PC-9 (cell line): ENCODE measurements around the gene CPN2.

ENCODE experiments used
- EZH2 ChIP-seq: fragments of 200-600 bp; sonication (generic); IDR thresholded peaks from 2 replicates; pipeline ENCODE4 v1.8.0; 2017; ENCODE audit warnings: antibody characterized with exemption, low read depth
- TF ChIP-seq, protein P1 (sequence below): fragments of 200-600 bp; sonication (generic); conservative IDR thresholded peaks from 2 replicates; pipeline ENCODE4 v1.6.1; 2017; ENCODE audit warnings: mixed run types, antibody characterized with exemption, mild to moderate bottlenecking, moderate library complexity

DNA sequence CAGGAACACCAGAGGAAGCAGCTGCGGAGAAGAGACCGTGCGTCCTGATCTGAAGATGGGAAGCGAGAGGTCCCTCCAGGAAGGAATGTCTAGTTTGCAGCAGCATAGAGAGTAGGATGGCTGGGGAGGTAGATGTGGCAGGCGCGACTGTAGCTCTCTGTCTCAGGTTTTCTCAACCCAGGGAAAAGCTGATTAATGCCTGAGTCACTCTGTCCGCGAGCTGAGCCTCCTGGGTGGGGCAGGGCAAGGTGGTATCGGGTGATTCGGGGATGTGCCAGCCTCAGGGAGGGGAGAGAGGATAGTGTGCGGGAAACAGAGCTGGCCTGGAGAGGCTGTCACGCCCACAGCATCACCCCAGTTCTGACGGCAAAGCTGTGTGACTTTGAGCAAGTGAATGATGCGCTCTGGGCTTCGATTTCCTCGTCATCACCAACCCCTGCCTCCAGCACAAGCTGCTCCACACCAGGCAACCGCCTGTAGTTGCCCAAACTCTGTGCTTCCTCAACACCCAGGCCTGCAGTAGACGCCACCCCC, 28.4 kb downstream of the CPN2 start:
- TF ChIP-seq, protein P1, sequence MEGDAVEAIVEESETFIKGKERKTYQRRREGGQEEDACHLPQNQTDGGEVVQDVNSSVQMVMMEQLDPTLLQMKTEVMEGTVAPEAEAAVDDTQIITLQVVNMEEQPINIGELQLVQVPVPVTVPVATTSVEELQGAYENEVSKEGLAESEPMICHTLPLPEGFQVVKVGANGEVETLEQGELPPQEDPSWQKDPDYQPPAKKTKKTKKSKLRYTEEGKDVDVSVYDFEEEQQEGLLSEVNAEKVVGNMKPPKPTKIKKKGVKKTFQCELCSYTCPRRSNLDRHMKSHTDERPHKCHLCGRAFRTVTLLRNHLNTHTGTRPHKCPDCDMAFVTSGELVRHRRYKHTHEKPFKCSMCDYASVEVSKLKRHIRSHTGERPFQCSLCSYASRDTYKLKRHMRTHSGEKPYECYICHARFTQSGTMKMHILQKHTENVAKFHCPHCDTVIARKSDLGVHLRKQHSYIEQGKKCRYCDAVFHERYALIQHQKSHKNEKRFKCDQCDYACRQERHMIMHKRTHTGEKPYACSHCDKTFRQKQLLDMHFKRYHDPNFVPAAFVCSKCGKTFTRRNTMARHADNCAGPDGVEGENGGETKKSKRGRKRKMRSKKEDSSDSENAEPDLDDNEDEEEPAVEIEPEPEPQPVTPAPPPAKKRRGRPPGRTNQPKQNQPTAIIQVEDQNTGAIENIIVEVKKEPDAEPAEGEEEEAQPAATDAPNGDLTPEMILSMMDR, result no peak
- TF ChIP-seq EZH2, result no peak
